Stimulated activated CD4-positive, alpha-beta T cell treated with anti-CD3 and anti-CD28 coated beads, Interleukin-4, amount 100 ng/mL, for 1 hour (primary cell): ENCODE data around the gene PRSS33.

ENCODE experiments used
- DNase-seq: peaks from one replicate; pipeline ENCODE4 v3.0.0-alpha.2; 2020

The PRSS33 gene

GRCh38 chr16:2819939-2820835 is 32.8 kb upstream of the PRSS33 start:
- no peak for DNase-seq

GRCh38 chr16:2819179-2819938 is 32.0 kb upstream of the PRSS33 start:
- DNase-seq: no peak

DNA sequence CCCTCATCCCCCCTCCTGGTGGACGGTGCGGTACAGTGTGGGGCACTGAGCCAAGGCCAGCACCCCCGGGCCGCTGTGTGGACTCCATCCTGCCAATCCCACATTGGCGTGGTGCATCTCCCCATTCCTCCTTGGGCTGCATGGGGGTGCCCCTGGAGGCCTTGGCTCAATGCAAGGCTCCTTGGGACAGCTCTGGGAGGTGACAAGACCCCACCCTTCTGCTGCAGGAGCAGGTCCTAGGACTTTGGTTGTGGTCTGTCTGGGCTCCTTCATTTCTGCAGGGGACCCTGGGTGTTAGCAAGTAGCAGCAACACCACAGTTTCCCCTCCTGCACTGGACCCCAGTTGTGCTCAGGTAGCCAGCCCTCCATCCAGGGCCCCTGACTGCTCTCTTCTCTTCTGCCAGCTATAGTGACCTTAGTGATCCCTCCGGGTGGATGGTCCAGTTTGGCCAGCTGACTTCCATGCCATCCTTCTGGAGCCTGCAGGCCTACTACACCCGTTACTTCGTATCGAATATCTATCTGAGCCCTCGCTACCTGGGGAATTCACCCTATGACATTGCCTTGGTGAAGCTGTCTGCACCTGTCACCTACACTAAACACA is 31.0 kb upstream of the PRSS33 start:
- no peak for DNase-seq

DNA sequence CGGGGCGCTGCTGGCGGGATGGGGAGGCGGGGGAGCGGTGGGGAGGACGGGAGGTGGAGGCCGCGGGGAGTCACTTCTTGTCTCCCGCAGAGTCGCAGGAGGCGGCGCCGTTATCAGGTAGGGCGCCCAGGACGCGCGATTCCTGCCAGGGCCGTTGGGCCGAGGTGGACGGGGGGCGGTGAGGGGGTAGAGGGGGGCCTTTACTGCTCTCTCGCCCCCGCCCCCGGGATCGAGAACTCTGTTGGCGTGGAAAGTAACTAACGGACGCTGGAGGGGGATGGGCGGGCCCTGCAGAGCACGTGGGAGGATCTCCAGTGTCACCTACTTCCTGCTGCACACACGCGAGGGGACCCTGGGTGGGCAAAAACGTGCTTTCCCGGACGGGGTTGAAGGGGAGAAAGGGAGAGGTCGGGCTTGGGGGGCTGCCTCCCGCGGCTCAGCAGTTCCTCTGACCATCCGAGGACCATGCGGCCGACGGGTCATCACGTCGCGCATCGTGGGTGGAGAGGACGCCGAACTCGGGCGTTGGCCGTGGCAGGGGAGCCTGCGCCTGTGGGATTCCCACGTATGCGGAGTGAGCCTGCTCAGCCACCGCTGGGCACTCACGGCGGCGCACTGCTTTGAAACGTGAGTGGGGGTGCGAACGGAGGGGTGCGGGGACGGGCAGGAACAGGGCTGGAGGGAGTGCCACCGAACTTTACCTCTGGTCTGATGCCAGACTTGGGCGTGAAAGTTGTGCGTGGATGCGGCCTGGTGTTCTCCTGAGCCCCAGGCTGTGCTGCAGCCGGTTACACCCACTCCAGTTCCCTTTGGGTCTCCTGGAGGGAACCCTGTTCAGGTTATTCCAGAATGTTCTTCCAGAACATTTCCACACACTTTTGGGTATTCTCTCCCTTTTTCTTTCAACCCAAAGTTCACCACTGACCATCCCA is 30.2 kb upstream of the PRSS33 start:
- no peak for DNase-seq

DNA sequence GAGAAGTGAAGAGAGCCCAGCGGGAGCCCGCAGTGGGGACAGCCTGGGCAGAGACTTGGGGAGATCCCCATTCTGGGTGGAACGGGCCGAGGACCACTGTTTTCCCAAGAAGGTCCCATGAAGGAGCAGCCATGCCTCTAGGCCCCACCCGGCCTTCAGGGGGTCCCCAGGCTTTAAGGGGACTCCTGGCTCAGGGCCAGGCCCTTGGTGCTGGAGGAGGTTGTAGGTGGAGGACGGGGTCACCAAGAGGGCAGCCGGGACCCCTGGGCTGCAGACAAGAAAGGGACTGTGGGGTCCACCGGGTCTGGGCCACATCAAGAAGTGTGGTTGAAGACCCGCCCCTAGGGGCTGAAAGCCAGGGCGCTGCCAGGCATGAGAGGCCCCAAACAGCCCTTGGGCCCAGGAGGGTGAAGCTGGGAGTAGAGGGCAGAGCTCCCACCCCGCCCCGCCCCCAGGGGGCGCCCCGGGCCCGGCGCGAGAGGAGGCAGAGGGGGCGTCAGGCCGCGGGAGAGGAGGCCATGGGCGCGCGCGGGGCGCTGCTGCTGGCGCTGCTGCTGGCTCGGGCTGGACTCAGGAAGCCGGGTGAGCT is 29.5 kb upstream of the PRSS33 start, which contains the start of gene PRSS21:
Gene PRSS21, plus strand, starts transcription at position 487 of the 589 bp plus-strand sequence. Its CDS starts 32 bp downstream, at position 519.
- DNase-seq: peak; percentile 45

- DNase-seq: no peak
These were observed 28.0 kb upstream of the PRSS33 start for GRCh38 chr16:2815299-2815771.

DNA sequence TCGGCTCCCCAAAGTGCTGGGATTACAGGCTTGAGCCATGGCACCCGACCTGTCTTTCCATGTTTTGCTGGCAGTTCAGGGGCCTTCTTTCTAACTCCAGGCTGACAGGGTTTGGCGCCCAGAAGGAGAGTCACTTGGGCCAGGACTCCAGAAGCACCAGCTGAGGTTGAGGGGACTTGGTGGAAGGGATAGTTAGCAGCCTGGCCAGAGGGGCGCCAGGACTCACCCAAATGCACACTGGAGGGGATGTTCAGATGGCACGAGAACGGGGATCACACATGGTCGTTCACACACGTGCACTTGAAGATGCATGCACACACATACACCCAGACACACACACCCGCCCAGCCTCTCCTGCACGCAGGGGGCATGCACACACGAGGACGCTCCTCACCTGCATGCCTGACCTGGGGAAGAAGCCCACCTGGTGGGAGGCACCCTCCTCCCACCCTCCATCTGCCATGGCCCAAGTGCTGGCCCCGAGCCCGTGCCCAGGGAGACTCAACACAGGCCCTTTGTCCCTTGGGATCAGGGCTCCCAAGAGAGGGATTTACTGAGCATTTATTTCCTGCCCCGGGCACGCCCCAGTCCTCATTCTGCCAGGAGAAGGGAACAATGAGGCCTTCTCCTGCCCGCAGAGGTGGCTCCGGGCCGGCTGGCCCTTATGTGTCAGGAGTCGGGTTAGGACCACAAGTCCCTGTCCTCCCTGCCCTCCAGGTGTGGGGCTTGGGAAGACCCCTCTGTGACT is 27.4 kb upstream of the PRSS33 start:
- no peak for DNase-seq

- DNase-seq: no peak
These were observed 26.4 kb upstream of the PRSS33 start for GRCh38 chr16:2813771-2814221.

GRCh38 chr16:2811703-2812471 is 24.5 kb upstream of the PRSS33 start:
- DNase-seq: no peak

- DNase-seq: no peak
These were observed 23.3 kb upstream of the PRSS33 start for GRCh38 chr16:2810651-2811050.

GRCh38 chr16:2809149-2809760 is 21.9 kb upstream of the PRSS33 start:
- no peak for DNase-seq

GRCh38 chr16:2808181-2808580 is 20.8 kb upstream of the PRSS33 start:
- DNase-seq: no peak

DNA sequence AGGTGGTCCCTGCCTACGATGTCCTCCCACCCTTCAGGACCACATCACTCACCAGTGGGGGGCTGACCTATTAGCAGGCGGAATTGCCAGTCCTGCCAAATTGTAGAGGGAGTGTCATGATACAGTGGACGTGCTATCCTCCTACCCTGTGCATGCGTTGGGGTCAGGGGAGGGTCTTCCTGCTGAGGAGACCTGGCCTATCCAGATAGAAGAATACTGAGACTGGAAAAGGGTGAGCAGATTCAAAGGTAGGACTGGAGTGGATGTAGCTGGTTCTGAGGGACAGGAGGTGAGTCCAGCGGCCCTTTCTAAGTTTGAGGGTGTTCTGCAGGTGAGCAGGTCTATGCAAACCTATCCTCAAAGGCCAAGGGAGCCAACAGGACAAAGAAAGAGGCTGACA is 18.9 kb upstream of the PRSS33 start:
- no peak for DNase-seq

DNA sequence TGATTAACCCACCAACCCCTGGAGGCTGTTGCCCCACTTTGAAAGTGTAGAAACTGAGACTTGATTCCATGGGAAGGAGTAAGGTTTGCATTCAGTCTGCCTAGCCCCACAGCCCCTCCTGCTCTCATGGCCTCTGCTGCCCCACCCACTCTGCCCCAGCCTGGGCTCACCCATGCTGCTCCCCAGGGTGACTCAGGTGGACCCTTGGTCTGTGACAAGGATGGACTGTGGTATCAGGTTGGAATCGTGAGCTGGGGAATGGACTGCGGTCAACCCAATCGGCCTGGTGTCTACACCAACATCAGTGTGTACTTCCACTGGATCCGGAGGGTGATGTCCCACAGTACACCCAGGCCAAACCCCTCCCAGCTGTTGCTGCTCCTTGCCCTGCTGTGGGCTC is 17.4 kb upstream of the PRSS33 start:
- no peak for DNase-seq

- DNase-seq: no peak
These were observed 16.3 kb upstream of the PRSS33 start for GRCh38 chr16:2803545-2804195.

- DNase-seq: no peak
These were observed 12.5 kb upstream of the PRSS33 start for GRCh38 chr16:2799859-2800226.

GRCh38 chr16:2799205-2799858 is 12.0 kb upstream of the PRSS33 start:
- no peak for DNase-seq

GRCh38 chr16:2798723-2799204 is 11.4 kb upstream of the PRSS33 start:
- DNase-seq: no peak
